ENCODE results near the gene ZGPAT. TPM values are rescaled to one million over a fixed set of nuclear protein-coding genes. Genes with fewer than 3 reads are reported as not detected.

Gene ZGPAT
- total and polyA plus RNA-seq, 2 donors (not counting 3 experiments of a cell fraction or from before 2014, with no cell fraction given), result 23.1 to 29.3 TPM

GRCh38 chr20:63712191-63712590 is 4.4 kb downstream of the ZGPAT start:
- Histone ChIP-seq H2AFZ (ENCODE audit: low read depth, low read length) (no peak overlapping the region), H3K4me1 (ENCODE audit: control insufficient read depth, extremely low read depth, insufficient read depth, low read length) (peaks cover 9% of the 10 kb centered on the region), H3K4me2 (ENCODE audit: insufficient read depth, low read length) (no peak overlapping the region), H4K20me1 (replicated peaks; ENCODE audit: control insufficient read depth, extremely low read depth, insufficient read depth, low read length) (no peaks in the 10 kb centered on the region), H3K27me3 (ENCODE audit: control insufficient read depth in 2 of 2, insufficient read depth in 2 of 2, low read length in 2 of 2) (no peaks in the 10 kb centered on the region), H3K9me3 (replicated peaks; ENCODE audit: control insufficient read depth, insufficient read depth, low read length) (no peaks in the 10 kb centered on the region), H3K4me3 (replicated peaks in 1 of 3; ENCODE audit: insufficient read depth in 1 of 3, low read depth in 1 of 3, low read length in 3 of 3) (no peak overlapping the region), H3K9me1 (replicated peaks; ENCODE audit: control insufficient read depth, extremely low read depth, insufficient read depth, low read length) (no peaks in the 10 kb centered on the region), H3K79me2 (ENCODE audit: control insufficient read depth, insufficient read depth, low read length) (peaks cover 82% of the 10 kb centered on the region), H3K9ac (replicated peaks; ENCODE audit: extremely low read depth, insufficient read depth, low read length) (no peak overlapping the region), H3K27ac (ENCODE audit: insufficient read depth, low read depth, low read length) (no peak overlapping the region), H3K36me3 (ENCODE audit: control insufficient read depth in 2 of 2, extremely low read depth in 1 of 2, insufficient read depth in 2 of 2, low read length in 2 of 2) (peaks cover 8 to 11% of the 10 kb centered on the region in 2 experiments)
- intact Hi-C loops (cut with micrococcal nuclease), result no loop called here
- DNase-seq (ENCODE audit: low read depth, low spot score) (no peak), FAIRE-seq (no peak)
- ChIA-PET POLR2A (no interaction called here), CTCF (no interaction called here)
- BruUV-seq (replicated peaks), result no TSS peak
- dilution Hi-C loops (cut with MboI; ENCODE audit: extremely low pct_ligation_motif_present, low sequenced_read_pairs), result no loop called here
- TF ChIP-seq MAX (IDR thresholded peaks at IDR 0.05; ENCODE audit: insufficient read depth, insufficient read length) (no peak), POLR2AphosphoS5 (IDR thresholded peaks at IDR 0.05; ENCODE audit: insufficient read depth, low read depth, low read length) (no peak), EZH2 (IDR thresholded peaks at IDR 0.05; ENCODE audit: borderline replicate concordance, low read depth, low read length, severe bottlenecking) (no peak)

- no peaks in the 10 kb centered on the region for H3K4me1 ChIP-seq (ENCODE audit: control insufficient read depth, extremely low read depth, insufficient read depth, low read length)
- intact Hi-C loops (cut with micrococcal nuclease) (no loop called here), dilution Hi-C loops (cut with MboI; ENCODE audit: extremely low pct_ligation_motif_present, low sequenced_read_pairs) (no loop called here)
- peaks cover 84% of the 10 kb centered on the region for H3K79me2 ChIP-seq (ENCODE audit: control insufficient read depth, insufficient read depth, low read length)
- H3K9ac ChIP-seq (replicated peaks; ENCODE audit: extremely low read depth, insufficient read depth, low read length), result no peak overlapping the region
- no peaks in the 10 kb centered on the region for H3K27me3 ChIP-seq (ENCODE audit: control insufficient read depth in 2 of 2, insufficient read depth in 2 of 2, low read length in 2 of 2)
- CTCF ChIA-PET, result no interaction called here
- no peak for DNase-seq (ENCODE audit: low read depth, low spot score)
- no peaks in the 10 kb centered on the region for H3K9me1 ChIP-seq (replicated peaks; ENCODE audit: control insufficient read depth, extremely low read depth, insufficient read depth, low read length)
- FAIRE-seq, result no peak
- POLR2A ChIA-PET, result no interaction called here
- BruUV-seq (replicated peaks), result no TSS peak
- peaks cover 6 to 8% of the 10 kb centered on the region in 2 experiments for H3K36me3 ChIP-seq (ENCODE audit: control insufficient read depth in 2 of 2, extremely low read depth in 1 of 2, insufficient read depth in 2 of 2, low read length in 2 of 2)
- H3K27ac ChIP-seq (ENCODE audit: insufficient read depth, low read depth, low read length), result no peak overlapping the region
- TF ChIP-seq JUN (IDR thresholded peaks at IDR 0.05; ENCODE audit: borderline replicate concordance, insufficient read depth, insufficient read length, low read depth), result no peak
- TF ChIP-seq CTCF (IDR thresholded peaks at IDR 0.05; ENCODE audit: extremely low read depth in 1 of 2, insufficient read depth in 1 of 2, low read depth in 1 of 2, low read length in 2 of 2), result no peak
- TF ChIP-seq FOS (IDR thresholded peaks at IDR 0.05; ENCODE audit: borderline replicate concordance, insufficient read depth, low read length), result no peak
- no peak for TF ChIP-seq POLR2AphosphoS5 (IDR thresholded peaks at IDR 0.05; ENCODE audit: insufficient read depth, low read depth, low read length)
- H3K9me3 ChIP-seq (replicated peaks; ENCODE audit: control insufficient read depth, insufficient read depth, low read length), result no peaks in the 10 kb centered on the region
- no peak overlapping the region for H2AFZ ChIP-seq (ENCODE audit: low read depth, low read length)
- H3K4me2 ChIP-seq (ENCODE audit: insufficient read depth, low read length), result no peak overlapping the region
- no peaks in the 10 kb centered on the region for H4K20me1 ChIP-seq (replicated peaks; ENCODE audit: control insufficient read depth, extremely low read depth, insufficient read depth, low read length)
- H3K4me3 ChIP-seq (replicated peaks in 1 of 3; ENCODE audit: insufficient read depth in 1 of 3, low read depth in 1 of 3, low read length in 3 of 3), result no peak overlapping the region
These were observed 7.0 kb downstream of the ZGPAT start for GRCh38 chr20:63714858-63715257.
